GM18517 (cell line): Measurements from ENCODE around the gene ERBB4.
"Not testable (repeated sequence)": the region's sequence is repeated elsewhere in the genome, so short reads cannot be mapped to it uniquely, and the experiment has no call there.

ENCODE experiments used
- ATAC-seq: cut with Tn5 transposase; IDR thresholded peaks from one replicate; pipeline ENCODE4 v1.9.1; 2021; ENCODE audit warnings: mild to moderate bottlenecking, moderate library complexity; ENCODE audit not compliant: unreplicated experiment

ERBB4 gene

GRCh38 chr2:211665299-211665698, 873.3 kb downstream of the ERBB4 start:
- ATAC-seq, result no peak

GRCh38 chr2:211664321-211664720, 874.3 kb downstream of the ERBB4 start:
- no peak for ATAC-seq

GRCh38 chr2:211654211-211654780, 884.3 kb downstream of the ERBB4 start:
- ATAC-seq, result no peak

GRCh38 chr2:211652327-211652726, 886.3 kb downstream of the ERBB4 start:
- no peak for ATAC-seq

GRCh38 chr2:211649331-211649730, 889.3 kb downstream of the ERBB4 start:
- no peak for ATAC-seq

GRCh38 chr2:211631503-211631902, 907.1 kb downstream of the ERBB4 start:
- no peak for ATAC-seq

GRCh38 chr2:211623096-211623495, 915.5 kb downstream of the ERBB4 start:
- no peak for ATAC-seq

GRCh38 chr2:211620986-211621385, 917.6 kb downstream of the ERBB4 start:
- ATAC-seq, result no peak

GRCh38 chr2:211617803-211618202, 920.8 kb downstream of the ERBB4 start:
- ATAC-seq, result no peak

- ATAC-seq, result no peak
Measured at GRCh38 chr2:211611621-211612020, 927.0 kb downstream of the ERBB4 start.

GRCh38 chr2:211611061-211611518, 927.5 kb downstream of the ERBB4 start:
- no peak for ATAC-seq

- ATAC-seq, result no peak
Measured at GRCh38 chr2:211609127-211609526, 929.5 kb downstream of the ERBB4 start.

- ATAC-seq, result no peak
Measured at GRCh38 chr2:211599146-211599545, 939.5 kb downstream of the ERBB4 start.

- ATAC-seq, result no peak
Measured at GRCh38 chr2:211598238-211598637, 940.4 kb downstream of the ERBB4 start.

GRCh38 chr2:211592006-211592405, 946.6 kb downstream of the ERBB4 start:
- not testable (repeated sequence) for ATAC-seq

- ATAC-seq, result no peak
Measured at GRCh38 chr2:211591426-211591825, 947.2 kb downstream of the ERBB4 start.

GRCh38 chr2:211568439-211568838, 970.2 kb downstream of the ERBB4 start:
- ATAC-seq, result no peak

GRCh38 chr2:211564441-211564840, 974.2 kb downstream of the ERBB4 start:
- no peak for ATAC-seq

- ATAC-seq, result no peak
Measured at GRCh38 chr2:211545582-211545981, 993.0 kb downstream of the ERBB4 start.

- ATAC-seq, result no peak
Measured at GRCh38 chr2:211534632-211535031, 1004.0 kb downstream of the ERBB4 start.

GRCh38 chr2:211524248-211524647, 1014.4 kb downstream of the ERBB4 start:
- not testable (repeated sequence) for ATAC-seq

GRCh38 chr2:211516537-211516936, 1022.1 kb downstream of the ERBB4 start:
- ATAC-seq, result no peak

GRCh38 chr2:211514049-211514448, 1024.6 kb downstream of the ERBB4 start:
- ATAC-seq, result no peak
